ENCODE results near the gene SESN1. TPM values are rescaled to one million over a fixed set of nuclear protein-coding genes. Genes with fewer than 3 reads are reported as not detected.
A peak's percentile ranks its signal among the peaks of the same experiment; 100 is the strongest.

The SESN1 gene
- total RNA-seq, 2 experiments from 2014 or later = 10.8 to 13.8 TPM

- H3K4me2 ChIP-seq (ENCODE audit: low read length) = no peak overlapping the region
- peaks cover 6% of the 10 kb centered on the region; the same call in 1 of the 2 replicates for H3K9me3 ChIP-seq (ENCODE audit: low read length)
- intact Hi-C loops (cut with micrococcal nuclease; ENCODE audit: unreplicated experiment) = loop anchor here (5.0 kb wide), 1 partner anchor 141 kb away; no protein-coding TSS in a partner anchor
- no TSS peak for BruUV-seq (replicated peaks)
- TF ChIP-seq, protein P1, sequence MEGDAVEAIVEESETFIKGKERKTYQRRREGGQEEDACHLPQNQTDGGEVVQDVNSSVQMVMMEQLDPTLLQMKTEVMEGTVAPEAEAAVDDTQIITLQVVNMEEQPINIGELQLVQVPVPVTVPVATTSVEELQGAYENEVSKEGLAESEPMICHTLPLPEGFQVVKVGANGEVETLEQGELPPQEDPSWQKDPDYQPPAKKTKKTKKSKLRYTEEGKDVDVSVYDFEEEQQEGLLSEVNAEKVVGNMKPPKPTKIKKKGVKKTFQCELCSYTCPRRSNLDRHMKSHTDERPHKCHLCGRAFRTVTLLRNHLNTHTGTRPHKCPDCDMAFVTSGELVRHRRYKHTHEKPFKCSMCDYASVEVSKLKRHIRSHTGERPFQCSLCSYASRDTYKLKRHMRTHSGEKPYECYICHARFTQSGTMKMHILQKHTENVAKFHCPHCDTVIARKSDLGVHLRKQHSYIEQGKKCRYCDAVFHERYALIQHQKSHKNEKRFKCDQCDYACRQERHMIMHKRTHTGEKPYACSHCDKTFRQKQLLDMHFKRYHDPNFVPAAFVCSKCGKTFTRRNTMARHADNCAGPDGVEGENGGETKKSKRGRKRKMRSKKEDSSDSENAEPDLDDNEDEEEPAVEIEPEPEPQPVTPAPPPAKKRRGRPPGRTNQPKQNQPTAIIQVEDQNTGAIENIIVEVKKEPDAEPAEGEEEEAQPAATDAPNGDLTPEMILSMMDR (conservative IDR thresholded peaks at IDR 0.05; ENCODE audit: low read length) = no peak
- no peak for TF ChIP-seq EZH2phosphoT487 (IDR thresholded peaks at IDR 0.05; ENCODE audit: borderline replicate concordance, low read depth, low read length)
- H3K36me3 ChIP-seq (ENCODE audit: insufficient read depth, low read length) = no peaks in the 10 kb centered on the region; the same call in 1 of the 2 replicates
- no peaks in the 10 kb centered on the region; the same call in 1 of the 2 replicates for H3K79me2 ChIP-seq (ENCODE audit: insufficient read depth, low read depth, low read length)
- no peaks in the 10 kb centered on the region for H4K20me1 ChIP-seq (ENCODE audit: insufficient read depth, low read length)
- H3K9me2 ChIP-seq (ENCODE audit: insufficient read depth, low read length) = no peaks in the 10 kb centered on the region
- ChIA-PET CTCF (ENCODE audit: unreplicated experiment) (no interaction called here), POLR2A (interaction anchor here (0.6 to 2.1 kb wide), 3 partner anchors 16 to 405 kb away, joined by 3 to 7 read pairs (median 6); no protein-coding TSS in a partner anchor)
- peaks cover 24% of the 10 kb centered on the region for H3K4me1 ChIP-seq (ENCODE audit: insufficient read depth, low read length, poor library complexity, severe bottlenecking)
- H2AFZ ChIP-seq (ENCODE audit: low read length) = no peak overlapping the region
- DNase-seq (ENCODE audit: low spot score) = no peak
- no peak overlapping the region for H3K4me3 ChIP-seq (ENCODE audit: low read depth, low read length, poor library complexity, severe bottlenecking)
- H3K27ac ChIP-seq (ENCODE audit: low read depth, low read length, poor library complexity, severe bottlenecking) = no peak overlapping the region
Measured at GRCh38 chr6:109053336-109053735, 41.3 kb downstream of the SESN1 start.

GRCh38 chr6:109052852-109053251 is 41.8 kb downstream of the SESN1 start:
- no peak for DNase-seq (ENCODE audit: low spot score)
- H3K4me3 ChIP-seq (ENCODE audit: low read depth, low read length, poor library complexity, severe bottlenecking) = no peak overlapping the region
- BruUV-seq (replicated peaks) = no TSS peak
- H3K79me2 ChIP-seq (ENCODE audit: insufficient read depth, low read depth, low read length) = no peaks in the 10 kb centered on the region; the same call in 1 of the 2 replicates
- peaks cover 6% of the 10 kb centered on the region; the same call in 1 of the 2 replicates for H3K9me3 ChIP-seq (ENCODE audit: low read length)
- H2AFZ ChIP-seq (ENCODE audit: low read length) = no peak overlapping the region
- H3K4me1 ChIP-seq (ENCODE audit: insufficient read depth, low read length, poor library complexity, severe bottlenecking) = peaks cover 22% of the 10 kb centered on the region
- H3K27ac ChIP-seq (ENCODE audit: low read depth, low read length, poor library complexity, severe bottlenecking) = no peak overlapping the region
- no peaks in the 10 kb centered on the region for H3K9me2 ChIP-seq (ENCODE audit: insufficient read depth, low read length)
- intact Hi-C loops (cut with micrococcal nuclease; ENCODE audit: unreplicated experiment) = loop anchor here (5.0 kb wide), 1 partner anchor 141 kb away; no protein-coding TSS in a partner anchor
- ChIA-PET CTCF (ENCODE audit: unreplicated experiment) (no interaction called here), POLR2A (interaction anchor here (1.0 to 1.1 kb wide), 2 partner anchors 26 to 43 kb away, joined by 3 to 4 read pairs; no protein-coding TSS in a partner anchor)
- no peaks in the 10 kb centered on the region; the same call in 1 of the 2 replicates for H3K36me3 ChIP-seq (ENCODE audit: insufficient read depth, low read length)
- H4K20me1 ChIP-seq (ENCODE audit: insufficient read depth, low read length) = no peaks in the 10 kb centered on the region
- TF ChIP-seq, protein P1 (conservative IDR thresholded peaks at IDR 0.05; ENCODE audit: low read length) = no peak
- TF ChIP-seq EZH2phosphoT487 (IDR thresholded peaks at IDR 0.05; ENCODE audit: borderline replicate concordance, low read depth, low read length) = no peak
- H3K4me2 ChIP-seq (ENCODE audit: low read length) = peak overlapping the region; percentile 42; the same call in 1 of the 2 replicates

- Histone ChIP-seq H3K79me2 (ENCODE audit: insufficient read depth, low read depth, low read length) (no peaks in the 10 kb centered on the region; the same call in 1 of the 2 replicates), H3K4me3 (ENCODE audit: low read depth, low read length, poor library complexity, severe bottlenecking) (no peak overlapping the region), H3K36me3 (ENCODE audit: insufficient read depth, low read length) (no peaks in the 10 kb centered on the region; the same call in 1 of the 2 replicates), H3K9me2 (ENCODE audit: insufficient read depth, low read length) (no peaks in the 10 kb centered on the region), H2AFZ (ENCODE audit: low read length) (no peak overlapping the region), H3K4me2 (ENCODE audit: low read length) (peak overlapping the region; percentile 42), H3K9me3 (ENCODE audit: low read length) (peaks cover 6% of the 10 kb centered on the region; the same call in 1 of the 2 replicates), H3K4me1 (ENCODE audit: insufficient read depth, low read length, poor library complexity, severe bottlenecking) (peaks cover 22% of the 10 kb centered on the region), H3K27ac (ENCODE audit: low read depth, low read length, poor library complexity, severe bottlenecking) (no peak overlapping the region), H4K20me1 (ENCODE audit: insufficient read depth, low read length) (no peaks in the 10 kb centered on the region)
- ChIA-PET CTCF (ENCODE audit: unreplicated experiment) (no interaction called here), POLR2A (interaction anchor here (0.6 to 1.3 kb wide), 5 partner anchors 8 to 61 kb away, joined by 3 to 8 read pairs (median 4); no protein-coding TSS in a partner anchor)
- no TSS peak for BruUV-seq (replicated peaks)
- TF ChIP-seq, protein P1 (conservative IDR thresholded peaks at IDR 0.05; ENCODE audit: low read length) = no peak
- no peak for TF ChIP-seq EZH2phosphoT487 (IDR thresholded peaks at IDR 0.05; ENCODE audit: borderline replicate concordance, low read depth, low read length)
- DNase-seq (ENCODE audit: low spot score) = no peak
- intact Hi-C loops (cut with micrococcal nuclease; ENCODE audit: unreplicated experiment) = loop anchor here (5.0 kb wide), 1 partner anchor 140 kb away; no protein-coding TSS in a partner anchor
Measured at GRCh38 chr6:109052018-109052651, 42.5 kb downstream of the SESN1 start.

Data from OCI-LY7 (cell line).